ENCODE measurements around the gene BABAM2.
"Not testable (repeated sequence)": the region's sequence is repeated elsewhere in the genome, so short reads cannot be mapped to it uniquely, and the experiment has no call there.

Gene BABAM2

DNA sequence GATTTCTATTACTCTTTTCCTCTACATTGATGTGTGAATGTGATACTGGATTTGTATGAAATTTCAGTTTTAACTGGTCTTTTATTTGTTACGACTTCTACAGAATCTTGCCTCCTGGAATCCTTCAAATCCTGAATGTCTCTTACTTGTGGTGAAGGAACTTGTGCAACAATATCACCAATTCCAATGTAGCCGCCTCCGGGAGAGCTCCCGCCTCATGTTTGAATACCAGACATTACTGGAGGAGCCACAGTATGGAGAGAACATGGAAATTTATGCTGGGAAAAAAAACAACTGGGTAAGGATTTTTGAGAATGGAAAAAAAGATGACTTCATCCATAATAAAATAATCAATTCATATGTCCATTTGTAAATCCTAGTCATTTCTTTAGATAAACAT, 134.6 kb downstream of the BABAM2 start:
- no peak for DNase-seq (ENCODE audit: low read depth, low spot score)

DNA sequence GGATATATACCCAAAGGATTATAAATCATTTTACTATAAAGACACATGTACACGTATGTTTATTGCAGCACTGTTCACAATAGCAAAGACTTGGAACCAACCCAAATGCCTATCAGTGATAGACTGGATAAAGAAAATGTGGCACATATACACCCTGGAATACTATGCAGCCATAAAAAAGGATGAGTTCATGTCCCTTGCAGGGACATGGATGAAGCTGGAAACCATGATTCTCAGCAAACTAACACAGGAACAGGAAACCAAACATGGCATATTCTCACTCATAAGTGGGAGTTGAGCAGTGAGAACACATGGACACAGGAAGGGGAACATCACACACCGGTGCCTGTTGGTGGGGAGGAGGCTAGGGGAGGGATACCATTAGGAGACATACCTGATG, 135.7 kb downstream of the BABAM2 start:
- not testable (repeated sequence) for DNase-seq (ENCODE audit: low read depth, low spot score)

DNA sequence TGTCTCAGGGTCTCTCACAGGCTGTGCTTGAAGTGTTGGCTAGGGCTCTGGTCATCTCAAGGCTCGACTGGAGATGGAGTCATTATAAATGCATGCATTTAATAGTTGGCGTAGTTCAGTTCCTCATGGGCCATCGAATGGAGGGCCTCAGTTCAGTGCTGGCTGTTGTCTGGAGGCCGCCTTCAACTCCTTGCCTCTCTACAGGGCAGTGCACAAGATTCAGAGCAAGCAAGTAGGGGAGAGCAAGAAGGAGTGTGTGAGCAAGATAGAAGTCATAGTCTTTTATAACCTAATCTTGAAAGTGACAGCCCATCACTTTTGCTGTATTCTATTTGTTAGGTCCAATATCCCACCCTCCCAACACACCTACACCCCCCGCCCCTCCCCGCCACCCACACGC, 137.5 kb downstream of the BABAM2 start:
- no peak for DNase-seq (ENCODE audit: low read depth, low spot score)

DNA sequence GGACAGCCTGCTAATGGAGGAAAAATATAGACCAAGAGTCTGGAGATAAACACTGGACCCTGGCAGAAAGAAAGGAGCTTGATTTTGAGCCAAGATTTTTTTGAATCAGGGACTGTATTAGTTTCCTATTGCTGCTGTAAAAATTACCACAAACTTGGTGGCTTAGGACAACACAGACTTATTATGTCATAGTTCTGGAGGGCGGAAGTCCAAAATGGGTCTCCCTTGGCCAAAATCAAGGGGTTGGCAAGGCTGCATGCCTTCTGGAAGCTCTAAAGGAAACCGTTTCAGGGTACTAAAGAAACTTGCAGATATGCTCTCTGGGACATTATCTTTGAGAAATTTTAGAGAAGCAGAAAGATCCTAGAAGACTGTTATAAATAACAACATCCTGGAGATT, 140.1 kb downstream of the BABAM2 start:
- DNase-seq (ENCODE audit: low read depth, low spot score), result no peak

DNA sequence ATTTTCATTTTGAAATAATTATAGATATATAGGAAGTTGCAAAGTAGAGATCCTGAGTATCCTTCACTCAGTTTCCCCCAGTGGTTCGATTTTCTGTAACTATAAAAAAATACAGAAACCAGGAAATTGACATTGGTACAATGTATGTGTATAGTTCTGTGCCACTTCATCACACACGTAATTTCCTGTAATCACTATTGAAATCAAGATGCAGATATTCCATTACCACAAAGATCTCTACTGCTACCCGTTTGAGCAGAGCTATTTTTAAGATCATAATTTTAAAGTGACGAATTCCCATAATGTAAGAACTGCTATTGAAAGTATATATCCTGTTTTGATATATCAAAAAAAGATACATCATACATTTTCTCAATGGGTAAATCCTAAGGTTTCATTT, 142.3 kb downstream of the BABAM2 start:
- no peak for DNase-seq (ENCODE audit: low read depth, low spot score)

DNA sequence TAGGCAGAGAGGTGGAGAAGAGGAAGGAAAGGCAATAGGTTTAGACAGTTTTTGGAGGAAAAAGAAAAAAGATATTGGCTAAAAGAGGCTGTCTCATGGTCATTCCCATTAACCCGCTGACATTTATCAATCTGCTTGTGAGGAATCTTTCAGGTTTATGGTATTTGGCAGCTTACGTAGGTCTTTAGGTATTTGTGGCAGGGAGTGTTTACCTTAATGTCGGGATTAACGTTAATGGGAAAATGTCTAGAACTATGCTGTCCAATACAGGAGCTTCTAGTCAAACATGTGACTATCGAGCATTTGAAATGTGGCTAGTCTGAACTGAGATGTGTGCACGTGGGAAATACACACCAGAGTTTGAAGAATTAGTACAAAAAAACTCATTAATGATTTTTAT, 144.2 kb downstream of the BABAM2 start:
- no peak for DNase-seq (ENCODE audit: low read depth, low spot score)

DNA sequence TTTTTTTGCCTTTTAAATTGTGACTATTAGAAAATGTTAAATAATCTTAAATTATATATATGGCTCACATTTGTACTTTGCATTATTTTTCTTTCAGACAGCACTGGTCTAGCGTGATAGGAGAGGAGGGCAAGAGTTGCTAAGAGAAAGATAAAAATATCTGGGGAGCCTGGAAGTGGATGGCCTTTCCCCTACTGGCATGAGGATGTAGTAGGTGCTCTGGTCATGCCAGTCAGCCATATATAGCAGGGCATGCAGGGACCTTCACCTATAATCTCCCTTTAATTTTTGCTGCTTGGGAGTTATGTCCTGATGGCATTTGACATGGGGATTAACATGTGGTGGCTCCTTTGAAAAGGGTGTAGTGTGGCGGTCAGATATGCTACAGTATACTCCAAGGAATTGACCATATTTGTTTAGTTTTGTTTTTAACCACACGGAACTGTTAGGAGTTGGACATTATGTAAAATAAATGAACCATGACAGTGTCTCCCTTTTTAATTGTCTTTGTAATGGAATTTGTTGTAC, 144.7 kb downstream of the BABAM2 start:
- no peak for DNase-seq (ENCODE audit: low read depth, low spot score)

DNA sequence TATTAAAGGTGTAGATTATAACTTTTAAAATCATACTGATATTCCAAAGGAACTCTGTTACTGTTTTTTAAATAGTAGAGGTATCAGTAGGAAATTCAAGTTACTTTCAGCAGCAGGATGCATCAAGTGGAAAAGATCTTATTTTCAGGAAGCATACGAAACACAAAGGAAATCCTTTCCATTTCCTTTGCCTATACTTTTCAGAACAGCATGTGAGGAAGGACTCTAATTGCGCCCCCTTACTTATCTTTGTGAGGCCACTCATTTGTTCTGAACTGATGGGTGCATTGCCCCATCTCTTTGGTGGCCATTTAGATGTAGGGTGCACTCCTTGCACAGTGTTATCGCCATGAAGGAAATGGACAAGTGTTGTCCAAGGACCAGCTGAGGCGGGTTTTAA, 145.3 kb downstream of the BABAM2 start:
- no peak for DNase-seq (ENCODE audit: low read depth, low spot score)

DNA sequence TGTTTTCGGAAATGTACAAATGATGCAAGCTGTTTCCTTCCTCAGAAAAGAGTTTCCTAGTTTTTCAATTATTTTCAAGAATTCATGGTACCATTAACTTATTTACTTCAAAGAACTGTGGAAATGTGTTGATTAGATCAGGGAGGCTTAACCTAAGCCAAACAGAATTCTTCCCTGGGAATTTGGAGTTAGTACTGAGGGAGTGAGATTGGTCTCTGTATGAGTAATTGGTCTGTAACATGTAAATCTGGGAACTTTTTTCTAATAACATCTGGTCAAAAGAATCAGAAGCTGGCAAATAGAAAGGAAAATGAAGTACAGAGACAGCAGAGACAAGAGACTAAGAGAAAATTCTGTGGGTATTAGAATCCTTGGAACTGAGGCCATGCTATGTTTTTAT, 145.8 kb downstream of the BABAM2 start:
- no peak for DNase-seq (ENCODE audit: low read depth, low spot score)

DNA sequence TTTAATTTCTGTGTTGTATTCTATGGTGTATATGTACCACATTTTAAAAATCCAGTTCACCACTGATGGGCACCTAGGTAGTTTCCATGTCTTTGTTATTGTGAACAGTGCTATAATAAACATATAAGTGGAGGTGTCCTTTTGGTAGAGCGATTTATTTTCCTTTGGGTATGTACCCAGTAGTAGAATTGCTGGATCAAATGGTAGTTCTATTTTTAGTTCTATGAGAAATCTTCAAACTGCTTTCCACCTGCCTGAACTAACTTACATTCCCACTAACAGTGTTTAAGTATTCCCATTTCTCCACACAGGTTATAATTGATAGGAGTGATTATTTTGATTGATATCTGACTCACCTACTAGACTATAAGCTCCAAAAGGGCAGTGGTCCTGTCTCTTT, 148.2 kb downstream of the BABAM2 start:
- no peak for DNase-seq (ENCODE audit: low read depth, low spot score)

DNA sequence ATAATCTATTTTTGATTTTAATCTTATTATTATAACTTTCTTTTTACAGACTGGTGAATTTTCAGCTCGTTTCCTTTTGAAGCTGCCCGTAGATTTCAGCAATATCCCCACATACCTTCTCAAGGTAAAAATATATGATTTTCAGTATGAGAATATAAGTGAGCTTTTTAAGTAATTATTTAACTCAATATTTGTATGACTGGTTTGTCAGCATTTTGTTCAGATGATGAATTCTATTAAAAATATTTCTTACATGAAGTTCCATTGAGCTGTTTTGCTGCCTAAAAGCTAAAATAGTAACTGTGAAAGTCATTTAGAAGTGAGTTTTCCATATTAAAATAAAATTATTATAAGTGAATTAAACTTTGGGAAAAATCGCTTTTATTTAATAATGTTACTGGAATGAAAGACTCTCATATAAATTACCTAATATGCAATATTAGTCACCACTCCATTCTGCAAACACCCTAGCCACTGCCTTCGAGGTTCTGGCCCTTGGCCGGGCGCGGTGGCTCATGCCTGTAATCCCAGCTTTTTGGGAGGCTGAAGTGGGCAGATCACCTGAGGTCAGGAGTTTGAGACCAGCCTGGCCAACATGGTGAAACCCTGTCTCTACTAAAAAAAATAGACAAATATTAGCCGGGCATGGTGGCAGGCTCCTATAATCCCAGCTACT, 155.3 kb downstream of the BABAM2 start:
- DNase-seq (ENCODE audit: low read depth, low spot score), result no peak

DNA sequence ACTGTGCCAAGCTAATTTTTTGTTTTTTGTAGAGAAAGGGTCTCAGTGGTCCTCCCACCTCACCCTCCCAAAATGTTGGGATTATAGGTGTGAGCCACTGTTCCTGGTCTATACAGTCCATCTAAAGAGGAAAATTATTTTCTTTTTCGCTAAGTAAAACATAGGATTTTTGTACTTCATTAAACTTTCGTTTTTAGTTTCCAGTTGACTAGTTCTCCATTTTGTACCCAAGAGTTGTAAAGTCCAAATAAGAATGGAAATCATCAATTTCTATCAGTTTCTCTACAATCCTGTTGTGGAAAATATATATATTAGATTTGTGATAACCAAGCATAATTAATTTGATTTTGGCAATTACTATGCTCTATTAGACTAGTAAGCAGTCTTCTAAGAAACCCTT, 156.4 kb downstream of the BABAM2 start:
- no peak for DNase-seq (ENCODE audit: low read depth, low spot score)

DNA sequence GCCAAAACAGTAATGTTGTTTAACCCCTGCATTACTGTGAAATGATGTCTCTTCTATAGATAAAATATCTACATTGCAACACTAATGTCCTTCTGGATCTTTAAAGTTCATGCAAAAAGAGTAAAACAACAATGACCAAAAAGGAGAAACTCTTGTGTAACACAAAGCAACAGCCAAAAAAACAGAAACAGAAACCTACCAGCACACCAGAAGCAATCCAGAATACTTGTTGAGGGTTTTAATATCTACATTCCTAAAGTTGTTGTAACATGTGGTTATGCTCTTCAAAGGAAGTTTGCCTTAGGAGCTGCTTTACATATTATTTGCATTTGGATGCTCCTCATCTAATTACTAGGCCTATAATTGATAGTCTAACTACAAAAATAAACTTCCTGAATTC, 157.2 kb downstream of the BABAM2 start:
- no peak for DNase-seq (ENCODE audit: low read depth, low spot score)

DNA sequence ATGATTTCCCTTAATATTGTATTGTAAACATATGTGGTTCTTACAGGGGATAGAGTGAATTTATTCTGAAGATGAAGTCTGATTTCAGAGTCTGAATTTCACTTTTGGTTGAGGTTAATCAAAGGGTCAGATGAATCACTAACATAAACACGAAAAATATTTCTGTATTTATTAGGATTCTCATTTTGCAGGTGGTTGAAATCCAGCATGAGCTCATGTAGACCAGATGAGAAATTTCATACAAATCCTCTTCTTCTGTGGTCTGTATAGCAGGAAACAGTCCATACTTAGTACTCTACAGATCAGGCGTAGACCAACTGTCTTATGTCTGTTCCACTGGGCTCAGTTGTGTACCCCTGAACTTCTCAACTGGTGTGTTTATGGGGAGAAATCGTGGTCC, 157.8 kb downstream of the BABAM2 start:
- DNase-seq (ENCODE audit: low read depth, low spot score), result no peak

DNA sequence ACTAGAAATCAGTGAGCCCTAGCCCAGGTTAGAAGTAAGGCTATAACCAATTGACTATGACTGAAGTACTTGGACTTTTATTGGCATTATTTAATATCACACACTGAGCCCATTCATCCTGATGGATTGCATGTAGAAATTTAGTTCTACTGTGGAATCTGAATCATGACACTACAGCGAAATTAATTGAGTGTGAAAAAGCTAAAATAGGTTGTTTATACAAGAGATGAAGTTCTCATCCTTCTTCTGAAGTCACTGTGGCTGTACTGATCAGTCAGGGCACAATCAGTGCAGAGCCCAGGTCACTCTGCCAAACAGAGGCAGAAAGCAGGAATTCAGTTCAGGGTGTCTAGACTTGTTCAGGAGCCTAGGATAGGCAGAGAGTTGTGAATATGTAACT, 158.9 kb downstream of the BABAM2 start:
- DNase-seq (ENCODE audit: low read depth, low spot score), result no peak

DNA sequence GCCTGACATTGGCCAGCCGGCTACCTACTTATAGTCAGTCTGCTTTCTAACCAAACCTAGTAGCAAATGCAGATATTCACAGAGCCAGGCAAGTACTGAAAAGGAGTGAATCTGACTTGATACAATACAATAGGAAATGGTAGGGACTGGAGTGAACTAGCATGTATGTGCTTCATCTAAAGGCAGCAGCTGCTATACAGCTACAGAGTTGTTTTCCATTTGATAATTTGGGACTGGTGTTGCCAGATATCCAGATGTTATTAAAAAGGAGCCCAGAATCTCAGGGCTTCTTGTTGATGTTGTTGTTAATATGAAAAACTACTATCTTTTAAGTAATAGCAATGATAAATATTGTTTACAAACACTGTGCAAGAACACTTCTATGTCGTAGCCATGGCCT, 159.4 kb downstream of the BABAM2 start:
- DNase-seq (ENCODE audit: low read depth, low spot score), result no peak

DNA sequence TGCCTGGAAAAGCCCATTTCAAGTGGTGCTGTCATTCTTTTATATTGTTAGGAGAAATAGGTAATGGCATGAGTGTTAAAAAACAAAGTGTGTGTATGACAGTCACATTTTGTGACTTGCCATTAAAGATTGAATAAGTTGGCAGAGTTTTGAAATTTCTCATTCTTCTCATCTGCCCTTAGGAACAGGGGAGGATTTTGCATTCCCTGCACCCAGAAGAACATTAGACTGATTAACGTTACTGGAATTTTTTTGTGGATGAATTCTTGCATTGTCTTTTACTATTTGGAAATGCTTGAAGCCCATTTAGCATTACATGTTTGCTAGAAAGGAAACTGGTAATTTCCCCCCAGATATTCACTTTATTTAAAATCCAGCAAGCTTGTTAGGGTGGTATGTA, 162.2 kb downstream of the BABAM2 start:
- DNase-seq (ENCODE audit: low read depth, low spot score), result no peak

DNA sequence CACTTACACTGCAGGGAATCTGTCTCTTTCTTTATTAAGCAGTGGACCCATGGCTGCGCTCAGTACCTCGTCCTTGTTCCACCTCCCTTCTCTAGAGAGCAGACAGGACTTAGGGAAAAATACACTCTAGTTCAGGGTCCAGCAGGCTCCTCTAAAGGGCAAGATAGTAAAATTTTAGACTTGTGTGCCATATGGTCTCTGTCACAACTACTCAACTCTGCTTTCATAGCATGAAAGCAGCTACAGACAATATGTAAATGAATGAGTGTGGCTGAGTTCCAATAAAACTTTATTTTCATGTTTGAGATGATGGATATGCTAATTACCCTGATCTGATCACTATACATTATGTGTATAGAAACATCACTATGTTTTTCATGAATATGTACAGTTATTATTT, 163.1 kb downstream of the BABAM2 start:
- no peak for DNase-seq (ENCODE audit: low read depth, low spot score)

DNA sequence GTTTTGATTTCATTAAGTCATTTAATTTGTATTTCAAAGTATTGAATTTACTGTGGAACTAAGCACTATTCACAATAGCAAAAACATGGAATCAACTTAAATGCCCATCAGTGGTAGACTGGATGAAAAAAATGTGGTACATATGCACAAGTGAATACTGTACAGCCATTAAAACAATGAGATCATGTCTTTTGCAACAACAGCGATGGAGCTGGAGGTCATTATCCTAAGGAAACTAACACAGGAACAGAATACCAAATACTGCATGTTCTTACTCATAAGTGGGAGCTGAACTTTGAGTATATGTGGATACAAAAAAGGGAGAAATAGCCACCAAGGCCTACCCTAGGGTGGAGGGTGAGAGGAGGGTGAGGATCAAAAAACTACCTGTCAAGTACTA, 164.4 kb downstream of the BABAM2 start:
- DNase-seq (ENCODE audit: low read depth, low spot score), result no peak

DNA sequence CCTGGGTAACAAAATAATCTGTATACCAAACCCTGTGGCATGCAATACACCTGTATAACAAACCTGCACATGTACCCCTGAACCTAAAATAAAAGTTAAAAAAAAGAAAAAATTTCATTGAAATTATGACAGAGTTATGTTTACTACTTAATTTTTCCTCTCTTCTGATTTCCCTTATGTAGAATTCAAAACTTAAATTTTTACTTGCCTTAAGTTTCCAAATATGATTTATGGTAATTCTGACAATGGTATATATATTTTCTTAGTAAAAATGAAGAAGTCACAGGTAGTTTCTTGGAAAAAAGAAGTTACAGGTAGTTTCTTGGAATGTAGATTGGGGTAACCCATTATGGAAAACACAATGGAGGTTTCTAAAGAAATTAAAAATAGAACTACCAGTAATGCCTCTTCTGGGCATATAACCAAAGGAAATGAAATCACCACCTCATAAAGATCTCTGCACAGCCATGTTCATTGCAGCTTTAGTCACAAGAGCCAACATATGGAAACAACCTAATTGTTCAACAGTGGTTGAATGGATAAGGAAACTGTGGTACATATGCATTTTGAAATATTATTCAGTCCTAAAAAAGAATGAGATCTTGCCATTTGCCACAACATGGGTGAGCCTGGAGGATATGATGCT, 164.9 kb downstream of the BABAM2 start:
- no peak for DNase-seq (ENCODE audit: low read depth, low spot score)

DNA sequence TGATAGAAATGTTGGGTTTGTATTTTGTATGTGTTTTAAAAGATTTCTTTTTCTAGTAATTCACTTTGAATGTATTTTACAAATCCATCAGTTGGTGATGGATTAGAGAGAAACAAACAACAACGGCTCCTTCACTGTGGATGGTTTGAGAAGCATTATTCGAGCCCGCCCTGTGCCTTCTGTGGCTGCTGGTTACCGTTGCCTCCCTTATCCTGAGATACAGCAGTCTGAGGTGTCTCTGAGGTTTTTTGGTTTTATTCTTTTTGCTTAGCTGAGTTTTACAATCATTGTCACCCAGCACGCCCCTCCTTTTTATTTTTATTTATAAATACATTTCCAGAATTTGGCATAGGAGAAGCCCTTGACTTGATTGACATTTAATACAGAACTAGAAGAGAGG, 168.3 kb downstream of the BABAM2 start:
- DNase-seq (ENCODE audit: low read depth, low spot score), result no peak

DNA sequence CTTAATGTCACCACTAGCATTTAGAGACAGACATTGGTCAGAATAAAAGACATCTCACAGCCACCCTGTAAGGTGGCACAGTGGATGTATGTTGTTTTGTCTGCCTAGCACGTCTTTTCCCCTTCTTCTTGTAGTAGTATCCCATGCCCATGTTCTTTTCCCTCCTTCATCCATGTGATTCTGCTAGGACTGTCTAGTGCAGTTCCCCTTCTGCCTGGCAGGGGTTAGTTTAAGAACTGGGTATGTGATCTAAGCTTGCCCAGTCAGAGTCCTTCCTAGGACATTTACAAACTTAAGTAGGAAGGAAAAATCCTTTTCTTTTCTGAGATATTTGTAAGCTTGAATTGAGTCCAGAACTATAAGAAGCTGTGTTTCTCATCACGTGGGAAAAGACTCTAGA, 172.3 kb downstream of the BABAM2 start:
- DNase-seq (ENCODE audit: low read depth, low spot score), result no peak

DNA sequence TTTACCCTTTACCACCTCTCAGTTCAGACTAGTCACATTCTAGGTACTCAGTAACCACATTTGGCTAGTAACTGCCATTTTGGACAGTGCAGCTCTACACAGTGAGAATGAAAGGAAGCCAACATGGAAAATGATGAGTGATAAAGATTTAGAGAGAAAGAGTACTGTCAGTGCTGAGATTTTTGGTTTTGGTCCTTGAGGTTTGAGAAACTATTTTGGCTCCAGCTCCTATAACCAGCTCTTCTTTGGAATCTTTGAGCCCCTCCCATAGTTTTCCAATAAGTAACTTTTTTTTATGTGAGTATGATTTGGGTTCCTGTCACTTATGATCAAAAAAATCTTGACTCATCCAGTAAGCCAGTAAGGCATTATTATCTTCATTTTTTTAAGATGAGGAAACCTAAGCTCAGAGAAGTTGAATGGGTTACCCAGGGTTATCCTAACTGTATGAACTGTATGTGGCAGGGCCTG, 173.0 kb downstream of the BABAM2 start:
- DNase-seq (ENCODE audit: low read depth, low spot score), result no peak

All from activated naive CD8-positive, alpha-beta T cell treated with anti-CD3 and anti-CD28 coated beads, Interleukin-2, amount 50 U/mL, for 16 hours (primary cell).